ENCODE data around the gene SAMMSON.

The SAMMSON gene

GRCh38 chr3:69997631-69998307 lies 1.8 kb upstream of the SAMMSON start:
- H3K36me3 Mint-ChIP-seq (ENCODE audit: low read depth), result no peaks in the 10 kb centered on the region
- no peak overlapping the region for H3K4me3 Mint-ChIP-seq
- no peaks in the 10 kb centered on the region for H3K27me3 Mint-ChIP-seq
- H3K4me1 Mint-ChIP-seq (ENCODE audit: low read depth), result no peaks in the 10 kb centered on the region
- peaks cover 4% of the 10 kb centered on the region for H3K9me3 Mint-ChIP-seq
- no peak overlapping the region for H3K27ac Mint-ChIP-seq

- no peak overlapping the region for H3K4me3 Mint-ChIP-seq
Measured at GRCh38 chr3:69998759-69999139, 784 bp upstream of the SAMMSON start.

DNA sequence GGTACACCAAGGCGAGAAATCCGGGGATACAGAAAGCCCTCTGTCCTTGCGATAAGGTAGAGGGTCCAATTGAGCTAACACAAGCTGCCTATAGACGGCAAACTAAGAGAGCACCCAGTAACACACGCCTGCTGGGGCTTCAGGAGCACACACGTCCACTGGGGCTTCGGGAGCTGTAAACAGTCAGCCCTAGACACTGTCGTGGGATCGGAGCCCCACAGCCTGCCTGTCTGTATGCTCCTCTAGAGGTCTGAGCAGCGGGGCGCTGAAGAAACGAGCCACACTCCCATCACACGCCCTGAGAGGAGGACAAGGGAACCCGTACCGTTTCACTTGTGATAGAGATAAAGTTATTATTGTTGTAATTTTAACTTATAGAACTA lies 486 bp downstream of the SAMMSON start:
- Mint-ChIP-seq H3K27me3 (no peaks in the 10 kb centered on the region), H3K9me3 (peaks cover 4% of the 10 kb centered on the region), H3K4me1 (ENCODE audit: low read depth) (no peaks in the 10 kb centered on the region), H3K27ac (no peak overlapping the region), H3K4me3 (no peak overlapping the region), H3K36me3 (ENCODE audit: low read depth) (no peaks in the 10 kb centered on the region)

More at GRCh38 chr3:69998759-69999139, 784 bp upstream of the SAMMSON start:
- Mint-ChIP-seq H3K36me3 (ENCODE audit: low read depth) (no peaks in the 10 kb centered on the region), H3K27me3 (no peaks in the 10 kb centered on the region), H3K4me1 (ENCODE audit: low read depth) (no peaks in the 10 kb centered on the region), H3K9me3 (peaks cover 4% of the 10 kb centered on the region), H3K27ac (no peak overlapping the region)

DNA sequence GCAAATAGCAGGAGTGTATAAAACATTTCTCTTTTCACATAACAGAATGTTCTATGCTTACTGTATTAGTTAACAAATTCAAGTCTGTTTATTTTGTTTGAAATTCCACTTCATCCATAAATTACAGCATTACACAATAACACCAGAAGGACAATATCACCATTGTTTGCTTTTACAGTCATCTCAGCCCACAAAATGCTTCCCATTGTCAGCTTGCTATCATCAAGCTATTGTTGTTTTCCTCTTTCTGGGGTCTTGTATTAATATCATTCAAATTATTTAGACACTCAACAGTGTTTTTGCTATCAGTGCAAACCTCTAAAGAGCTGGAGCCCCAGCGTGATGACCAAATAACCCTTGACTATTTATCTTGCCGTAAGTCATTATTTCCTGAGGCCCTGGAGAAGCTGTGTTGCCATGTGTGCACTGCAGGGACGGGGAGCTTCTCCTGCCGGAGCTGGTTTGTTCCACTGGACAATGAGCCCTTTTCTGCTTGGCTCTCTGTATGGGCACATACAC lies 1.1 kb downstream of the SAMMSON start:
- H3K27me3 Mint-ChIP-seq, result no peaks in the 10 kb centered on the region
- H3K36me3 Mint-ChIP-seq (ENCODE audit: low read depth), result no peaks in the 10 kb centered on the region
- H3K4me3 Mint-ChIP-seq, result no peak overlapping the region
- H3K9me3 Mint-ChIP-seq, result peaks cover 4% of the 10 kb centered on the region
- no peaks in the 10 kb centered on the region for H3K4me1 Mint-ChIP-seq (ENCODE audit: low read depth)
- no peak overlapping the region for H3K27ac Mint-ChIP-seq

- Mint-ChIP-seq H3K9me3 (peaks cover 4% of the 10 kb centered on the region), H3K27me3 (no peaks in the 10 kb centered on the region), H3K36me3 (ENCODE audit: low read depth) (no peaks in the 10 kb centered on the region), H3K4me1 (ENCODE audit: low read depth) (no peaks in the 10 kb centered on the region), H3K27ac (no peak overlapping the region), H3K4me3 (no peak overlapping the region)
Measured at GRCh38 chr3:70003119-70003518, 3.6 kb downstream of the SAMMSON start.

DNA sequence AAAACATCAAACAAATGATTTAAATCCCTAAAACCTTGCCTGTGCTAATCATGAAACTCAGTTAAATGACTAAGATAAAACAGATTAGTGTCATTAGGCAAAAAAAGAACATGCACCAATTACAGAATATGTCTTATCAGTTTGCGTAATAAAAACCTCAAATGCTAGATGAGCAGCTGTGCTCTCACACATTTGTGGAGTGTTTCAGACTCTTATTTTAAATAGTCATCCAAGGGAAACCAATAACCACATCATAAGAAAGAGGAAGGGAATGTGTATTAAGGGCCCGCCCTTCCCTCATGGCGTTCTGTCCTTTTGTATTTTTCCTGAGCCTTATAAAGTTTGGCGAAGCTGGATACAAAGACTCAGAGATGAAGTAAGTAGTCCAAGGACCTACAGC lies 6.6 kb downstream of the SAMMSON start:
- no peaks in the 10 kb centered on the region for H3K4me1 Mint-ChIP-seq (ENCODE audit: low read depth)
- H3K36me3 Mint-ChIP-seq (ENCODE audit: low read depth), result no peaks in the 10 kb centered on the region
- no peak overlapping the region for H3K27ac Mint-ChIP-seq

DNA sequence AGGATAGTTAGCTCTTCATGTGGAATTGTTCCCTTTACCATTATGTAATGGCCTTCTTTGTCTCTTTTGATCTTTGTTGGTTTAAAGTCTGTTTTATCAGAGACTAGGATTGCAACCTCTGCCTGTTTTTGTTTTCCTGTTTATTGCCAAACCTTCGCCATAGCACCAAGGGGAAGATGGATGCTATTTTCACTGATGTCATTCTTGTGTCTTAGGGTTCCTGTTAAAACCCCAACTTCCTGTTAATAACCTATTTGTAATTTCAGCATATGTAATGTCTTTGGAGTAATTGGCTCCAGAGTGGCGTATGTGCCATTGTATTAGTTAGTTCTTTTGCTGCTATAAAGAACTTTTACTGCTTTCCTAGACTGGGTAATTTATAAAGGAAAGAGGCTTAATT lies 10.8 kb downstream of the SAMMSON start:
- no peaks in the 10 kb centered on the region for H3K4me1 Mint-ChIP-seq (ENCODE audit: low read depth)
- H3K27ac Mint-ChIP-seq, result no peak overlapping the region
- no peaks in the 10 kb centered on the region for H3K9me3 Mint-ChIP-seq
- H3K27me3 Mint-ChIP-seq, result no peaks in the 10 kb centered on the region
- H3K4me3 Mint-ChIP-seq, result no peak overlapping the region
- H3K36me3 Mint-ChIP-seq (ENCODE audit: low read depth), result no peaks in the 10 kb centered on the region

More for the DNA sequence above, 6.6 kb downstream of the SAMMSON start:
- no peaks in the 10 kb centered on the region for H3K9me3 Mint-ChIP-seq
- no peak overlapping the region for H3K4me3 Mint-ChIP-seq
- no peaks in the 10 kb centered on the region for H3K27me3 Mint-ChIP-seq

GRCh38 chr3:70011582-70011981 lies 12.0 kb downstream of the SAMMSON start:
- Mint-ChIP-seq H3K4me1 (ENCODE audit: low read depth) (no peaks in the 10 kb centered on the region), H3K27me3 (no peaks in the 10 kb centered on the region), H3K36me3 (ENCODE audit: low read depth) (no peaks in the 10 kb centered on the region), H3K9me3 (no peaks in the 10 kb centered on the region), H3K4me3 (no peak overlapping the region), H3K27ac (no peak overlapping the region)

- Mint-ChIP-seq H3K27ac (no peak overlapping the region), H3K9me3 (peaks cover 6% of the 10 kb centered on the region), H3K4me3 (no peak overlapping the region), H3K27me3 (no peaks in the 10 kb centered on the region), H3K4me1 (ENCODE audit: low read depth) (no peaks in the 10 kb centered on the region), H3K36me3 (ENCODE audit: low read depth) (no peaks in the 10 kb centered on the region)
Measured at GRCh38 chr3:70020906-70021660, 21.6 kb downstream of the SAMMSON start.

- Mint-ChIP-seq H3K4me1 (ENCODE audit: low read depth) (no peaks in the 10 kb centered on the region), H3K4me3 (no peak overlapping the region), H3K27me3 (no peaks in the 10 kb centered on the region), H3K27ac (no peak overlapping the region), H3K36me3 (ENCODE audit: low read depth) (no peaks in the 10 kb centered on the region), H3K9me3 (peaks cover 6% of the 10 kb centered on the region)
Measured at GRCh38 chr3:70028361-70028760, 28.8 kb downstream of the SAMMSON start.

GRCh38 chr3:70038693-70039092 lies 39.2 kb downstream of the SAMMSON start:
- H3K36me3 Mint-ChIP-seq (ENCODE audit: low read depth), result no peaks in the 10 kb centered on the region
- H3K4me1 Mint-ChIP-seq (ENCODE audit: low read depth), result no peaks in the 10 kb centered on the region
- H3K4me3 Mint-ChIP-seq, result no peak overlapping the region
- no peak overlapping the region for H3K27ac Mint-ChIP-seq
- H3K9me3 Mint-ChIP-seq, result no peaks in the 10 kb centered on the region
- peaks cover 4% of the 10 kb centered on the region for H3K27me3 Mint-ChIP-seq

DNA sequence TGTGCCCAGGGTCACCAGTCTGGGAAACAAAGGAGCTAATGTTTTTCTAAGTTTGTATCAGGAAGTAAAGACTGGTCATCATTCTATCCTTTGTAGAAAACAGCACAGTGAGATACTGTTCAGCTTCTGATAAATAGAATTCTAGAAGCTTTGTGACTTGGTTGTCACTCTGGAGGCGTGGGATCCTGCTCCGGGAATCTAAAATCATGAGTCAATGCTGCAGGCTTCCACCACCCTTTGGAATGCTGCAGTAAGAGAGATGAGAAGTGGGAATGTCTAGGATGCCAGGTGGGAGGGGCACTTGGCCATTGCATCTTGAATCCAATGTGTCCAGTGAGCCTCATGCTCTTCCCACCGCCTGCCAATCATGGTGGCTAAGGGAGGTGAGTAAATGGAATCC lies 40.9 kb downstream of the SAMMSON start:
- Mint-ChIP-seq H3K27ac (no peak overlapping the region), H3K4me1 (ENCODE audit: low read depth) (no peaks in the 10 kb centered on the region), H3K9me3 (no peaks in the 10 kb centered on the region), H3K4me3 (no peak overlapping the region), H3K27me3 (peaks cover 7% of the 10 kb centered on the region), H3K36me3 (ENCODE audit: low read depth) (no peaks in the 10 kb centered on the region)

DNA sequence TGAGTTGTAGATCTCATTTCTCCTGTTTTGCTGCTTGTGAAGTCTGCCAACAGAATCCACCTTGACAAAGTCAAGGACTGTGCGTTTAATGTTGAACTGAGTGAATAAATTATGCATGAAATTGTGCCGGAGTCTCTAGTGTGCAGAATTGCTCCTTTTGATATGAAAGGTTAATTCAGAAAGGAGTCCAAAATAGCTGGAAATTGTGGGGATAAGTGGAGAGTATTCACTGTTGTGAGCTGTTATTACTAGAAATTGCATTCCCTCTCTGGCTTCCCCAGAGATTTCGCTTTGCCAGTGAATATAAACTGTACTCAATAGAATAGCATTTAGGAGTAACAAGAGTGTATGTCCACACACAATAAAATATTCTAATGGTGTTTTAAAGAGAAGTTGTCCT lies 43.1 kb downstream of the SAMMSON start:
- Mint-ChIP-seq H3K36me3 (ENCODE audit: low read depth) (no peaks in the 10 kb centered on the region), H3K27ac (no peak overlapping the region), H3K4me1 (ENCODE audit: low read depth) (no peaks in the 10 kb centered on the region), H3K27me3 (peaks cover 3% of the 10 kb centered on the region), H3K4me3 (no peak overlapping the region), H3K9me3 (no peaks in the 10 kb centered on the region)

GRCh38 chr3:70049761-70050160 lies 50.2 kb downstream of the SAMMSON start:
- Mint-ChIP-seq H3K27me3 (peaks cover 12% of the 10 kb centered on the region), H3K4me1 (ENCODE audit: low read depth) (no peaks in the 10 kb centered on the region), H3K36me3 (ENCODE audit: low read depth) (no peaks in the 10 kb centered on the region), H3K9me3 (no peaks in the 10 kb centered on the region), H3K27ac (no peak overlapping the region), H3K4me3 (no peak overlapping the region)

GRCh38 chr3:70053293-70053692 lies 53.8 kb downstream of the SAMMSON start:
- peaks cover 20% of the 10 kb centered on the region for H3K27me3 Mint-ChIP-seq
- no peaks in the 10 kb centered on the region for H3K36me3 Mint-ChIP-seq (ENCODE audit: low read depth)
- H3K4me1 Mint-ChIP-seq (ENCODE audit: low read depth), result no peaks in the 10 kb centered on the region
- H3K9me3 Mint-ChIP-seq, result no peaks in the 10 kb centered on the region
- H3K4me3 Mint-ChIP-seq, result no peak overlapping the region
- no peak overlapping the region for H3K27ac Mint-ChIP-seq
